Panc1 (cell line): ENCODE data around the gene STXBP4. TPM values are rescaled to one million over a fixed set of nuclear protein-coding genes. Genes with fewer than 3 reads are reported as not detected.

ENCODE experiments used
- ATAC-seq: fragments of 200-7000 bp; cut with Tn5 transposase; 2 replicates; pipeline ENCODE4 v1.9.1; 2020; ENCODE audit warnings: mild to moderate bottlenecking, moderate library complexity
- BruUV-seq: library from RNA; stranded (reverse); fragments of 400-500 nt; replicated peaks from 2 replicates; lab custom pipeline; 2021; lab: Mats Ljungman, UMichigan
- CTCF ChIA-PET: fragments of 300-600 bp; sonication (Branson Sonifier 250); formaldehyde crosslinking; loops from one replicate; lab custom pipeline; 2022; ENCODE audit warnings: antibody characterized with exemption; lab: Charles Lee
- POLR2A ChIA-PET: fragments of 300-600 bp; sonication (Branson Sonifier 250); formaldehyde crosslinking; loops from one replicate; lab custom pipeline; 2022; ENCODE audit warnings: antibody characterized with exemption; lab: Charles Lee
- DNase-seq: peaks from one replicate; pipeline ENCODE4 v3.0.0-alpha.2; 2010; ENCODE audit warnings: low read depth, low spot score
- H3K27ac ChIP-seq: 2 replicates; pipeline ENCODE4 v1.5.1; 2011; ENCODE audit warnings: mild to moderate bottlenecking, low read length, inconsistent platforms
- H3K27me3 ChIP-seq: fragments of 200-500 bp; sonication (Bioruptor generic); 2 replicates; pipeline ENCODE4 v1.6.0; 2014; ENCODE audit warnings: low read length, inconsistent platforms; ENCODE audit not compliant: control insufficient read depth, insufficient read depth
- H3K36me3 ChIP-seq: fragments of 200-500 bp; sonication (Bioruptor generic); 2 replicates; pipeline ENCODE4 v1.5.1; 2014; ENCODE audit warnings: inconsistent platforms, mild to moderate bottlenecking, low read length, moderate library complexity; ENCODE audit not compliant: control insufficient read depth, insufficient read depth
- H3K4me1 ChIP-seq: 2 replicates; pipeline ENCODE4 v1.5.1; 2011; ENCODE audit warnings: inconsistent platforms, mild to moderate bottlenecking, low read length, moderate library complexity; ENCODE audit not compliant: control insufficient read depth, insufficient read depth
- H3K4me3 ChIP-seq, 2 experiments: 2 replicates each; pipeline ENCODE4 v1.5.1; 2011 to 2012; ENCODE audit warnings: low read depth in 2 of 2, low read length in 2 of 2, mild to moderate bottlenecking in 2 of 2, inconsistent platforms in 1 of 2, moderate library complexity in 1 of 2
- H3K9me3 ChIP-seq: fragments of 200-500 bp; sonication (Bioruptor generic); 2 replicates; pipeline ENCODE4 v1.5.1; 2014; ENCODE audit warnings: low read depth, mild to moderate bottlenecking, inconsistent platforms, low read length, moderate library complexity; ENCODE audit not compliant: control insufficient read depth, insufficient read depth
- CTCF ChIP-seq: fragments of 450-650 bp; IDR thresholded peaks from 2 replicates; pipeline ENCODE4 v1.5.1; 2017; ENCODE audit warnings: mild to moderate bottlenecking
- POLR2AphosphoS5 ChIP-seq: IDR thresholded peaks from 2 replicates; pipeline ENCODE4 v1.6.1; 2012; ENCODE audit warnings: mild to moderate bottlenecking, low read depth, low read length, moderate library complexity
- REST ChIP-seq, 2 experiments: IDR thresholded peaks; 2 replicates each; pipeline ENCODE4 v1.6.1; 2011 to 2012; ENCODE audit warnings: low read depth in 2 of 2, control low read depth in 1 of 2, low read length in 1 of 2, mild to moderate bottlenecking in 1 of 2, moderate library complexity in 1 of 2; ENCODE audit not compliant: insufficient read depth in 1 of 2
- SIN3A ChIP-seq: IDR thresholded peaks from 2 replicates; pipeline ENCODE4 v1.6.1; 2012; ENCODE audit warnings: low read depth, mild to moderate bottlenecking, low read length, moderate library complexity, borderline replicate concordance; ENCODE audit not compliant: insufficient read depth
- TCF7L2 ChIP-seq: IDR thresholded peaks from 2 replicates; pipeline ENCODE4 v1.6.1; 2011; ENCODE audit warnings: mild to moderate bottlenecking, low read depth, low read length, inconsistent platforms
- in situ Hi-C: cut with HindIII; loops from 2 replicates; pipeline ENCODE4 v1.10.0; 2016; ENCODE audit warnings: low sequenced_read_pairs, low pct_unique_long_range_greater_than_20kb
- intact Hi-C: fragments of 100-400 bp; cut with micrococcal nuclease; formaldehyde crosslinking; loops from one replicate; pipeline ENCODE4 v1.10.0; 2022; ENCODE audit not compliant: unreplicated experiment
- total RNA-seq: library from RNA; stranded (reverse); gene quantifications from one replicate; pipeline ENCODE4 v1.2.1, GENCODE V29; 2021; ENCODE audit not compliant: unreplicated experiment

STXBP4 gene
- total RNA-seq, 1 experiment from 2014 or later: 12.8 TPM

- Histone ChIP-seq H3K27ac (no peak overlapping the region), H3K9me3 (no peaks in the 10 kb centered on the region), H3K4me1 (no peaks in the 10 kb centered on the region), H3K4me3 (no peak overlapping the region), H3K36me3 (no peaks in the 10 kb centered on the region), H3K27me3 (no peaks in the 10 kb centered on the region)
- ATAC-seq: no peak
- in situ Hi-C loops (no loop called here), intact Hi-C loops (no loop called here)
- ChIA-PET CTCF (no interaction called here), POLR2A (no interaction called here)
- no peak for DNase-seq
- TF ChIP-seq SIN3A (no peak), TCF7L2 (no peak), REST (IDR thresholded peaks at IDR 0.05; ENCODE audit: insufficient read depth in 1 of 2, low read depth in 2 of 2, low read length in 1 of 2) (no peak), POLR2AphosphoS5 (no peak), CTCF (no peak)
- no TSS peak for BruUV-seq
These were observed 187.4 kb downstream of the STXBP4 start for GRCh38 chr17:55155856-55156560.

- no TSS peak for BruUV-seq
- Histone ChIP-seq H3K9me3 (no peaks in the 10 kb centered on the region), H3K4me1 (no peaks in the 10 kb centered on the region), H3K36me3 (no peaks in the 10 kb centered on the region), H3K27ac (no peak overlapping the region), H3K4me3 (no peak overlapping the region), H3K27me3 (no peaks in the 10 kb centered on the region)
- no peak for ATAC-seq
- ChIA-PET POLR2A (no interaction called here), CTCF (no interaction called here)
- in situ Hi-C loops: no loop called here
- no peak for DNase-seq
- TF ChIP-seq CTCF (no peak), REST (IDR thresholded peaks at IDR 0.05; ENCODE audit: insufficient read depth in 1 of 2, low read depth in 2 of 2, low read length in 1 of 2) (no peak), SIN3A (no peak), POLR2AphosphoS5 (no peak)
- intact Hi-C loops: no loop called here
These were observed 188.6 kb downstream of the STXBP4 start for GRCh38 chr17:55157165-55157564.
